Subcutaneous adipose tissue (tissue), 4 donors: ENCODE results near the gene RIMKLA. TPM values are rescaled to one million over a fixed set of nuclear protein-coding genes. Genes with fewer than 3 reads are reported as not detected.

Experiments
- total RNA-seq, 4 donors: library from RNA; depleted of rRNA; stranded (reverse); fragments of >200 nt; gene quantifications; one replicate each; pipeline ENCODE4 v1.1.0, GENCODE V29; 2016
- TF ChIP-seq, protein P1 (sequence below): fragments of 450-650 bp; IDR thresholded peaks from one replicate; pipeline ENCODE4 v1.5.1; 2016; ENCODE audit warnings: low read depth, mild to moderate bottlenecking, control low read depth, antibody characterized with exemption, moderate library complexity

Gene RIMKLA
- total RNA-seq, 4 donors from 2014 or later, result 0.16 to 0.22 (median 0.18) TPM

DNA sequence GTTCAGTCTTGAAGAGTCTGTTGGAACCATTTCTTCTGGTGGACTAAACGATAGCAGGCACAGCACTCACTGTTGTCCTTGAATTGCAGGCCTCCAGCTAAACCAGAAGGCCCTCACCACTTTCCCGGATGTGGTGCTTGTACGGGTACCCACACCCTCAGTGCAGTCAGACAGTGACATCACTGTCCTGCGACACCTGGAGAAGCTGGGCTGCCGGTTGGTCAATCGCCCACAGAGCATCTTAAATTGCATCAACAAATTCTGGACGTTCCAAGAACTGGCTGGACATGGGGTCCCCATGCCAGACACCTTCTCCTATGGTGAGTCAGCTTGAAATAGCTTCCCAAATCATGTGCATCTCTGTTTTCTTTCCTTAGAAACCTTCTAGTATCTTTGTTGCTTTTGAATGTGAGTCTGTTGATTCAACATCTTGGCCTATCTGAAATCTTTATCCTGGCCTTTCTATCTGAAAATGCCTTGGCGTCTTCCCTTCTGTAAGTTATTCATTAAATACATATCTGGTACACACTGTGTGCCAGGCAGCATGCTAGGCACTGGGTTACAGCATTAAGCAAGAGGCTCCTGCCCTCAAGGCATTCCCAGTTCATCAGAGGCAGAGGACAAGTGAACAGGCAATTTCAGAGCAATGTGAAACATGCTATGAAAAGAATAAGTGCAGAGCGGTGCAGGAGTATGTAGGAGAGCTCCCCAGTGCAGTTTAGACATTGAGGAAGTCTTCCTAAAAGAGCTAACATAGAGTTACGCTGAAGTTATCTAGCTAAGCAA lies 18.9 kb downstream of the RIMKLA start:
- TF ChIP-seq, protein P1, sequence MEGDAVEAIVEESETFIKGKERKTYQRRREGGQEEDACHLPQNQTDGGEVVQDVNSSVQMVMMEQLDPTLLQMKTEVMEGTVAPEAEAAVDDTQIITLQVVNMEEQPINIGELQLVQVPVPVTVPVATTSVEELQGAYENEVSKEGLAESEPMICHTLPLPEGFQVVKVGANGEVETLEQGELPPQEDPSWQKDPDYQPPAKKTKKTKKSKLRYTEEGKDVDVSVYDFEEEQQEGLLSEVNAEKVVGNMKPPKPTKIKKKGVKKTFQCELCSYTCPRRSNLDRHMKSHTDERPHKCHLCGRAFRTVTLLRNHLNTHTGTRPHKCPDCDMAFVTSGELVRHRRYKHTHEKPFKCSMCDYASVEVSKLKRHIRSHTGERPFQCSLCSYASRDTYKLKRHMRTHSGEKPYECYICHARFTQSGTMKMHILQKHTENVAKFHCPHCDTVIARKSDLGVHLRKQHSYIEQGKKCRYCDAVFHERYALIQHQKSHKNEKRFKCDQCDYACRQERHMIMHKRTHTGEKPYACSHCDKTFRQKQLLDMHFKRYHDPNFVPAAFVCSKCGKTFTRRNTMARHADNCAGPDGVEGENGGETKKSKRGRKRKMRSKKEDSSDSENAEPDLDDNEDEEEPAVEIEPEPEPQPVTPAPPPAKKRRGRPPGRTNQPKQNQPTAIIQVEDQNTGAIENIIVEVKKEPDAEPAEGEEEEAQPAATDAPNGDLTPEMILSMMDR, result no peak

DNA sequence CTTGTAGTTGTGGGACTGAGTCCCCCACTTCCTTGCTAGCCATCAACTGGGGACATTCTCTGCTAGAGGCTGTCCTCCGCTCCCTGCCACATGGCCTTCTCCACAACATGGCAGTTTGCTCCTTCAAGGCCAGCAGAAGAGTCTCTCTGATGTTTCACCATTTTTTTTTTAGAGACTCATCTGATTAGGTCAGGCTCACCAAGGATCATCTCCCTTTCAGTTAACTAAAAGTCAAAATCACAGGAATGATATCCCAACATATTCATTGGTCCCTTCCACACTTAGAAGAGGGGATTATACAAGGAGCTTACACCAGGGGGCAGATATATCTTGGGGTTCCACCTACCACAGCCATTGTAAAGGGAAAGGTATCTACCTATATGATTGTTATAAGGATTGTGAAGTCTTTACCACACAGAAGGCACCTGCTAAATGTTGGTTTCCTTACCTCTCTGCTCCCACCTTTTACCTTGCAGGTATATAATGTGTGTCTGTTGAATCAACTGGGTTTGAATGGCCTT lies 23.3 kb downstream of the RIMKLA start:
- TF ChIP-seq, protein P1, result no peak

DNA sequence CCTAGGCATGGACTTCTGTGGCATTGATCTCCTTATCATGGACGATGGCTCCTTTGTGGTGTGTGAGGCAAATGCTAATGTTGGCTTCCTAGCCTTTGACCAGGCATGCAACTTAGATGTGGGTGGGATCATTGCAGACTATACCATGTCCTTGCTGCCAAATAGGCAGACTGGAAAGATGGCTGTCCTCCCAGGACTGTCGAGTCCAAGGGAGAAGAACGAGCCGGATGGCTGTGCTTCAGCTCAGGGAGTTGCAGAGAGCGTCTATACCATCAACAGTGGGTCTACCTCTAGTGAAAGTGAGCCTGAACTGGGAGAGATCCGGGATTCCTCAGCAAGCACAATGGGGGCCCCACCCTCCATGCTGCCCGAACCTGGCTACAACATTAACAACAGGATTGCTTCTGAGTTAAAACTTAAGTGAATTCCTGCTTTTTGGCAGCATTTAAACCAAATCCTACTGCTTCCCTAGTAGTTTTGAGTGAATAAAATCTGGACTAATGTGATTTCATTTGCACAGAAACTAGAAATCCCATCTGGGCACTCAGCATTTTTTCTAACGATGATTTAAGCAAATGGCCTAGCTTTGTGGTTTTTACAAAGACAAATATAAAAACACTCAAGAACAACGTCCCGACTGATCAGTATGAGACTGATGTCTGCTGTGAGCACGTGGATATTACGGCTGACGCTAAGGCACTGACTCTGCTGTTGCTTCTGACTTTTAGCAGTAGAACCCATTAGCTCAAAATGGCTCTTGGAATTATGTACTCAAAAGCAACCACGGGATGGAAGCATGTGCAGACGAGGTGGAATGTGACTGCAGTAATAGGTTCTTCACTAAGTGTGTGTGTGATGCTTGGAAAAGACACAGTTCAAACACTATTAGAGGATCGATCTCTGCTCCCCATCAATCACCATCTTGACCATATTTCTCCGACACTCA lies 34.2 kb downstream of the RIMKLA start:
- TF ChIP-seq, protein P1, result no peak

DNA sequence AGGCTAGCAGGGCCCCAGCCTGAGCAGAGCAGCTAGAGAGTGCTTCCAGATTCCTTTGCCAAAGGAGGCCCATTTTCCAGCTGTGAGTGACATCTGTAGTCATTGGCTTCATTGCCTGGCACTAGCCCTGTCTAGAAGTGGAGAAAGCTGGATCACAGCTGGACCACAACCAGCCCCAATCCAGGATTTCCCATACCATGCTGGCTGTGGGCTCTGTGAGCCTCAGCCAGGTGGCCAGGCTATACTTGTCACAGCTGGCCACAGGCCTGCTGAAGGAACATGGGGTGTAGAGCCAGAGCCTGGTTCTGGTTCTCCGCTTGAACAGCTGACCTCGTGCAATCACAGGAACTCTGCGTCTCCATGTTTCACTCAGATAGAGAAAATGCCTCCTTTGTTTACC lies 36.6 kb downstream of the RIMKLA start:
- TF ChIP-seq, protein P1, result no peak

DNA sequence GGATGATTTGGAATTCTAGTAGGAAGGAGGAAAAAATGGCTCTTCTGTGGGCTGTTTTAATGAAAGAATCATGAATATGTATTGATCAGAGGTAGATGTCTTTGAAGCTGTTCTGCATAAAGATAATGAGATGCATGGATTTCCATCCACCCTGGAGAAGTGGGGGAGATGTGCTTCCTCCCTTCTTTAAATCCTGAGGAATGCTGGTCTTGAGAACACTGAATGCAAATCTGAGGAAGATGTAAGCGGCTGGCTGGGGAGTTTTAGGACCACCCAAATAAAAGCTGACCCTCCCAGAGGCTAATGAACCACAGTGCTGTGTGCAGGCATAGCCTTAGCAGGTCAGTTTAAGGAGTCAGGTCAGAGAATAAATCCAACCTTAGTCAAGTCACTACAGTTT lies 37.9 kb downstream of the RIMKLA start:
- TF ChIP-seq, protein P1, result no peak

DNA sequence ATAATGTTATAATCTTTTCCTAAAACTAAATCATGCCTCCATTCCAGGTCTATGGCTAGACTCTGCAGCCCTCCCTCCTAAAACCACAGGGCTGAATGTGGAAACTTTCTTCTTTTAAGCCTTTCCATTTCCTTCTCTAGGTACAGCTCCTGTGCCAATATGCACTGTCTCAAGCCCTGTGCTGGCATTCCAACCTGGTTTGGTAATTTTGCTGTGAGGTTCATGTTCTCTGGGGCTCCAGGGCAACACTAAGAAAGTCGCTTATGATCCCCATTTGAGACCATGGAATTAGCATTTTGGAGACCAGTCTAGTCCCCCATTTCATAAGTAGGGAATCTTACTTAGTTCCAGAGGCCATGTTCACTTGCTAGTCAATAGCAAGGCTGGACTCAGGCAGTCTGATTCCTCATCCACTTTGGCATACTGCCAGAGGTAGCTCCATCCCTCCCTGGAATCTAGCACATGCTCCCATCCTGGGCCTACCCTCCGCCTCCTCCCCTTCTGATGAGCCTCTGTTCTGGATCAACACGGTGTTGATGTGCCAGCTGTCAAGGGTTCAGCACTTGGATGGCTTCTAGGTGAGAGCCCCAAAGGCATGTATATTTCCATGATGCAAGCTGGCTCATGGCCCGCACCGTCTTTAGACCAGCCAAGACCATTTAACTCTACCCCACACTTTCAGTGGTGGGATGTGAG lies 38.7 kb downstream of the RIMKLA start:
- TF ChIP-seq, protein P1, result no peak
